ENCODE results near the gene COA4.
"Not testable (repeated sequence)": the region's sequence is repeated elsewhere in the genome, so short reads cannot be mapped to it uniquely, and the experiment has no call there.

COA4 gene

DNA sequence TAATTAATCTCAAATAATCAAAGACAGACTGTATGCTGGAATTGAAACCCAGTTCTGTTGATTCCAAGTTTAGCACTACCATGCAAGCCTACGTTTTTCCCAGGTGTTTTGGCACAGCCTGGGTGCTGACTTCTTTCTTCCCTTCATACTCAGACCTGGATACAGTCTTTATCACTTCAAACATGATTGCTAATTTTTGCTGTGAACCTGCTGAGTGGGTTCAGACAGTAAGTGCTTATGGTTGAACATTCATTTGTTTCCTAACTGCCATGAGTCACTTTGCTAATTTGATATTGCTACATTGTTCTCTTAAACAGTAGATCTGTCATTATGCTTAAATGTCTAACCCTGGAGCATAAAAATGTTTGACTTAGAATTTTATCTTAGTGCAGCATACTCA lies 12.4 kb upstream of the COA4 start:
- Histone ChIP-seq H3K4me1 (no peaks in the 10 kb centered on the region), H3K27me3 (no peaks in the 10 kb centered on the region), H3K27ac (no peak overlapping the region), H3K4me3 (no peak overlapping the region), H3K9me3 (no peaks in the 10 kb centered on the region), H3K36me3 (peaks cover 13 to 54% (median 51%) of the 10 kb centered on the region in 3 donors)
- intact Hi-C loops (cut with DNase I; ENCODE audit: low total_unique reads): no loop called here
- no peak for DNase-seq
- no peak for TF ChIP-seq CTCF (IDR thresholded peaks at IDR 0.05)

DNA sequence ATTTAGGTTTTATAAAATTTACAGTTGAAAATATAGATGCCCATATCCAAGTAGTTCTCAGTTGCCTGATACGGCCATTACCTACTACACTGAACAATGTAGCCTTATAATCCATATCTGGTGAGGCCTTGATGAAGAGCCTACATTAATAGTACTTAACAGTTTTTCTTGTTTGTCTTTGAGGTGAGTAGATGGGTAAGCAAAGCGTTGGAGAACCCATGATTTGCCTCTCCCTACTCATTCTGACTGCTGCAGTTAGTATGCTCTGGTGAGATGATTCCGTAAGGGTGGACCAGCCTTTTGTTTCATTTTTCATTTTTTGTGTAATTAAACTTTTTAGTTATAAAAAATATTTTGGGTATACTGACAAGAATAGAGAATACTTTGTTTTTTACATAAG lies 11.6 kb upstream of the COA4 start:
- no peaks in the 10 kb centered on the region for H3K4me1 ChIP-seq
- peaks cover 17 to 59% (median 51%) of the 10 kb centered on the region in 3 donors for H3K36me3 ChIP-seq
- H3K27me3 ChIP-seq: no peaks in the 10 kb centered on the region
- no peak for DNase-seq
- H3K27ac ChIP-seq: no peak overlapping the region
- H3K9me3 ChIP-seq: no peaks in the 10 kb centered on the region
- TF ChIP-seq CTCF (IDR thresholded peaks at IDR 0.05): no peak
- no peak overlapping the region for H3K4me3 ChIP-seq
- intact Hi-C loops (cut with DNase I; ENCODE audit: low total_unique reads): no loop called here

DNA sequence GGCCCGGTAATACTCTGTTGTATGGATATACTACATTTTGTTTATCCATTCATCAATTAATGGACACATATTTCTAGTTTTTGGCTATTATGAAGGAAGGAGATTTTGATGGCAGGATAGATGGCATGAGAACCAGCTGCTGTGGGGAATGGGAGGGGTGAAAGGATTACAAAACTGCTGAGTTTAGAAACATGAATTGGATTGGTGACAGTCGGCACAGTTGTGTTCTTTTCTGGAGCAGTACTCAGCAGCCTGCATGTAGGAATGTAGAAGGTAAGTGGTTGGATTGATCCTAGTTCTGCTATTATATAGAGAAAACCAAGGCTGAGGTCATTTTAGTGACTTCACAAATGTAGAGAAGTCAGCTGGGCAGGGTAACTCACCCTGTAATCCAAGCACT lies 7.2 kb upstream of the COA4 start:
- DNase-seq: no peak
- no peak for TF ChIP-seq CTCF (IDR thresholded peaks at IDR 0.05)
- no peaks in the 10 kb centered on the region for H3K9me3 ChIP-seq
- no peaks in the 10 kb centered on the region for H3K4me1 ChIP-seq
- intact Hi-C loops (cut with DNase I; ENCODE audit: low total_unique reads): no loop called here
- no peak overlapping the region for H3K4me3 ChIP-seq
- H3K27me3 ChIP-seq: no peaks in the 10 kb centered on the region
- peaks cover 5 to 22% (median 12%) of the 10 kb centered on the region in 3 donors for H3K36me3 ChIP-seq
- H3K27ac ChIP-seq: no peak overlapping the region

- DNase-seq; H3K9me3 ChIP-seq; intact Hi-C loops (cut with DNase I; ENCODE audit: low total_unique reads); H3K27ac ChIP-seq; H3K27me3 ChIP-seq; H3K4me3 ChIP-seq: not testable (repeated sequence)
- Histone ChIP-seq H3K4me1 (peaks cover 0 to 14% (median 12%) of the 10 kb centered on the region in 4 donors), H3K36me3 (peaks cover 0 to 15% (median 5%) of the 10 kb centered on the region in 3 donors)
Observed at GRCh38 chr11:73880449-73880848, 3.8 kb upstream of the COA4 start.

DNA sequence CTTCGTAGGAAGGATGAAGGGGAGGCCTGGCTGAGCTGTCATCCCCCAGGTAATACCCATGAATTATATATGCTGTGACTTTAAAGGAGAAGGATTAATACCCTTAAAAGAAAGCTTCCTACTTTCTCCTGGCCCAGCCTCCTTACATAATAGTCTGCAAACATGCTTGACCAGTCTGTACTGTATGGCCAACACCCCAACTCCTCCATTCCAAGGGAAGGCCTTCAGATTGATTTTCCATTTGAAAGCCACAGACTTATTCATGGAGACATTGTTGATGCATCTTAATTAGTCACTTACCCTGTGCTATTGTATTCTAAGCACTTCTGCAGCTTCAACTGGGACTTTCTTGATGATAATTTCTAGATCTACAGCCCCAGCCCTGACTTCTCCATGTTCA lies 2.1 kb upstream of the COA4 start:
- DNase-seq: no peak
- H3K27me3 ChIP-seq: no peaks in the 10 kb centered on the region
- H3K36me3 ChIP-seq: peaks cover 2 to 17% (median 2%) of the 10 kb centered on the region in 3 donors
- intact Hi-C loops (cut with DNase I; ENCODE audit: low total_unique reads): loop anchor here (5.0 kb wide), 1 partner anchor 91 kb away; the partner anchor contains the start of gene MRPL48
- no peak overlapping the region for H3K27ac ChIP-seq
- no peaks in the 10 kb centered on the region for H3K9me3 ChIP-seq
- no peak overlapping the region for H3K4me3 ChIP-seq
- no peak for TF ChIP-seq CTCF (IDR thresholded peaks at IDR 0.05)
- peaks cover 0 to 22% (median 18%) of the 10 kb centered on the region in 4 donors for H3K4me1 ChIP-seq

DNA sequence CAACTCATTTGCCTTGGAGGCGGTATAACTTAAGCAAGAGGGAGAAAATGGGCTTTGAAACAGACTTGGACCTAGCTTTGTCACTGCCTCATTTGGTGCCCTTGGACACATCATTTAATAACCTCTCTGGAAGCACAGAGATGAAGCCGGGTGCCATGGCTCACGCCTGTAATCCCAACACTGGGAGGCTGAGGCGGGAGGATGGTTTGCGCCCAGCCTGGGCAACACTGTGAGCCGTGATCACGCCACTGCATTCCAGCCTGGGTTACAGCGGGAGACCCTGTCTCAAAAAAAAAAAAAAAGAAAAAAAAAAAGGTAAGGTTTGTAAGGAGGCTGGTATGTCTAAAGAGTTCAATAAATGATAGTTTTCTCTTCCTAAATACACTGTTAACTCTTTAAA lies 806 bp downstream of the COA4 start:
- H3K27ac ChIP-seq: peak overlapping the region; percentile 80 to 86
- H3K4me3 ChIP-seq: peak overlapping the region; percentile 83
- peaks cover 0 to 22% (median 18%) of the 10 kb centered on the region in 4 donors for H3K4me1 ChIP-seq
- intact Hi-C loops (cut with DNase I; ENCODE audit: low total_unique reads): loop anchor here (5.0 kb wide), 1 partner anchor 89 kb away; the partner anchor contains the start of gene MRPL48
- H3K36me3 ChIP-seq: peaks cover 9 to 32% (median 25%) of the 10 kb centered on the region in 3 donors
- no peaks in the 10 kb centered on the region for H3K27me3 ChIP-seq
- H3K9me3 ChIP-seq: no peaks in the 10 kb centered on the region
- TF ChIP-seq CTCF (IDR thresholded peaks at IDR 0.05): no peak
- no peak for DNase-seq

All from tibial artery (tissue), 4 donors.